Type B pancreatic cell (in vitro differentiated cells): Measurements from ENCODE around the gene CHD6. TPM values are rescaled to one million over a fixed set of nuclear protein-coding genes. Genes with fewer than 3 reads are reported as not detected.
A peak's percentile ranks its signal among the peaks of the same experiment; 100 is the strongest.

Experiments used
- DNase-seq: peaks from one replicate; pipeline ENCODE4 v3.0.0; 2021; ENCODE audit warnings: mixed read lengths; ENCODE audit not compliant: unreplicated experiment; ENCODE audit errors: extremely low spot score
- H3K27ac Mint-ChIP-seq: 2 replicates; pipeline ENCODE4 v1.8.0; 2021; ENCODE audit warnings: mild to moderate bottlenecking, mixed read lengths
- H3K27me3 Mint-ChIP-seq: 2 replicates; pipeline ENCODE4 v1.8.0; 2021; ENCODE audit warnings: mixed read lengths
- H3K36me3 Mint-ChIP-seq: 2 replicates; pipeline ENCODE4 v1.8.0; 2021; ENCODE audit warnings: mixed read lengths
- H3K4me1 Mint-ChIP-seq: one replicate; pipeline ENCODE4 v1.8.0; 2021; ENCODE audit warnings: mixed read lengths; ENCODE audit not compliant: unreplicated experiment
- H3K4me3 Mint-ChIP-seq: 2 replicates; pipeline ENCODE4 v1.8.0; 2021; ENCODE audit warnings: mild to moderate bottlenecking, mixed read lengths
- H3K9me3 Mint-ChIP-seq: 2 replicates; pipeline ENCODE4 v1.8.0; 2021; ENCODE audit warnings: mixed read lengths
- total RNA-seq: library from RNA; stranded (reverse); gene quantifications from 2 replicates; pipeline ENCODE4 v1.2.1, GENCODE V29; 2021; ENCODE audit warnings: low replicate concordance
- TF ChIP-seq, protein P1 (sequence below): fragments of 200-600 bp; sonication (generic); conservative IDR thresholded peaks from 2 replicates; pipeline ENCODE4 v1.5.0; 2021; ENCODE audit warnings: antibody characterized with exemption, mild to moderate bottlenecking

The CHD6 gene
- total RNA-seq, 1 donor from 2014 or later: 72.6 TPM

DNA sequence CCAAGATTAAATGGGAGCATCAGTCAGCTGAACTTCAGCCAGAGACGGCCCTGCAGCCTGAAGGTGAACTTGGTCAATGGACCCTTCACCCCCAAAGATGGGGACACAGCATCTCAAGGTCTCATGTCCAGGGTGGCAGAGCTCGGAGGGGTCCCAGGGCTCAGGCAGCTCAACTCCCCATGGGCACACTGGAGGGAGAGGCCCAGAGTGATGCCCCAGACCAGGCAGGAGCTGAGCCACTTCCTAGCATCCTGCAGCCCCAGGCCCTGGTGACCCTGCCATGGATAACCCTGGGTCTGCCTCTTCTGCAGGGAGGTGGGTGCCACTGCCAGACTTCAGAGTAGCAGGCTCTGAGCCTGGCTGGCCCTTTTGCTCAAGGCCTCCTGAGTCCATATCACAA lies 224.1 kb downstream of the CHD6 start:
- DNase-seq: no peak
- H3K4me3 Mint-ChIP-seq: no peak overlapping the region
- TF ChIP-seq, protein P1, sequence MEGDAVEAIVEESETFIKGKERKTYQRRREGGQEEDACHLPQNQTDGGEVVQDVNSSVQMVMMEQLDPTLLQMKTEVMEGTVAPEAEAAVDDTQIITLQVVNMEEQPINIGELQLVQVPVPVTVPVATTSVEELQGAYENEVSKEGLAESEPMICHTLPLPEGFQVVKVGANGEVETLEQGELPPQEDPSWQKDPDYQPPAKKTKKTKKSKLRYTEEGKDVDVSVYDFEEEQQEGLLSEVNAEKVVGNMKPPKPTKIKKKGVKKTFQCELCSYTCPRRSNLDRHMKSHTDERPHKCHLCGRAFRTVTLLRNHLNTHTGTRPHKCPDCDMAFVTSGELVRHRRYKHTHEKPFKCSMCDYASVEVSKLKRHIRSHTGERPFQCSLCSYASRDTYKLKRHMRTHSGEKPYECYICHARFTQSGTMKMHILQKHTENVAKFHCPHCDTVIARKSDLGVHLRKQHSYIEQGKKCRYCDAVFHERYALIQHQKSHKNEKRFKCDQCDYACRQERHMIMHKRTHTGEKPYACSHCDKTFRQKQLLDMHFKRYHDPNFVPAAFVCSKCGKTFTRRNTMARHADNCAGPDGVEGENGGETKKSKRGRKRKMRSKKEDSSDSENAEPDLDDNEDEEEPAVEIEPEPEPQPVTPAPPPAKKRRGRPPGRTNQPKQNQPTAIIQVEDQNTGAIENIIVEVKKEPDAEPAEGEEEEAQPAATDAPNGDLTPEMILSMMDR: no peak
- no peaks in the 10 kb centered on the region for H3K9me3 Mint-ChIP-seq
- peaks cover 22% of the 10 kb centered on the region for H3K4me1 Mint-ChIP-seq
- H3K27me3 Mint-ChIP-seq: peaks cover 2% of the 10 kb centered on the region
- no peaks in the 10 kb centered on the region for H3K36me3 Mint-ChIP-seq
- no peak overlapping the region for H3K27ac Mint-ChIP-seq

DNA sequence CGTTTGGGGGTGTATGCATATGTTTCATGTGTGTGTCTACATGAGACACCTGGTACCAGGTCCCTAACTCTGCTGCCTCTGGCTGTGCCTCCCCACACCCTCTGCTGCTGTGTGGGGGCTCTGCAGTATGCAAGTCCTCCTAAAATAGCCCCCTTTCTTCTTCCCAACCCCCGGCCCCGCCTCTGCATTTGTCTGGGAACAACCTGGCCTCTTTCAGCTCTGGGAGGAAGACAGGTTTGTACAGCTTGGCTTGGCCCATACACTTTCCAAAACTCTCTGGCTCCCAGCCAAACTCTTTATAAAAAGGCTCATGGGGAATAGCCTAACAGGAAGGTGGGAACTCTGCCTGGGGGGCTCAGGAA lies 224.5 kb downstream of the CHD6 start:
- Mint-ChIP-seq H3K9me3 (no peaks in the 10 kb centered on the region), H3K27ac (no peak overlapping the region), H3K27me3 (peaks cover 2% of the 10 kb centered on the region), H3K4me3 (no peak overlapping the region), H3K4me1 (peaks cover 22% of the 10 kb centered on the region), H3K36me3 (no peaks in the 10 kb centered on the region)
- DNase-seq: no peak
- TF ChIP-seq, protein P1: no peak

DNA sequence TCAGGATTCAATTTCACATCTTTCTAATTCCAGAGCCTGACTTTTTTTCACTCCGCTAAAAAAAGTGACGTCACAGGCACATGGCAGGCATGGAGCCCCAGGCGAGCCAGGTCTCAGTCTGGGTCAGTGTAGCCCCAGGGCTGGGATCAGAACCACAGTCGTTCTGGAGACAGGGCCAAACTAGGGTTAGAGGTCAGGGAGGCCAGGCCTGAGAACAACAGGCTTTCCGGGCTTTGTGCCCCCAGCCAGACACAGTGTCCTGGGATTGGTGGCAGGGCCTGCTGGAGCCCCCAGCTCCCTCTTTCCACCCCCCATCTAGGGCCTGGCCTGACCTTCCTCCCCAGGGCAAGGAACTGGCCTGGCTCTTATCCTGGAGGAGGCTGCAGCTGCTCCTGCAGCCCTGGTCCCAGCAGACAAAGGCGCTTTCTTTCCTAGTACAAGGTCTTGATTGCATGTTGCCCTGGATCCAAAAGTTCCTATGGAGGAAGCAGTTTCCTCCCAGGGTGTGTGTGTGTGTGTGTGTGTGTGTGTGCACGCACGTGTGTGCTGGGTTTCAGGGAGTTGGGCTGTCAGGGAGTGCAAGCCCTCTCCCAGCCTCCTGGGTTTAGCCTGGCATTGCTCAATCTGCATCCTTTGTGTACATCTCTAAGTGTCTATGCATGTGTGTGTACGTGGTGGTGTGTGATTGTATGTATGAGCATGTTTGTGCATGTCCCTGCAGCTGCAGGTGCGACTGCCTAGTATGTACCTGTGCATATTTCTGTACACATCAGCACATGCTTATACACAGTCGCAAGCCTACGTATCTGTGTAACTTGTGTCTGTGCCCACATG lies 225.1 kb downstream of the CHD6 start:
- Mint-ChIP-seq H3K36me3 (no peaks in the 10 kb centered on the region), H3K27ac (no peak overlapping the region), H3K9me3 (no peaks in the 10 kb centered on the region), H3K4me3 (no peak overlapping the region), H3K27me3 (peaks cover 2% of the 10 kb centered on the region), H3K4me1 (peaks cover 25% of the 10 kb centered on the region)
- TF ChIP-seq, protein P1: no peak
- no peak for DNase-seq

DNA sequence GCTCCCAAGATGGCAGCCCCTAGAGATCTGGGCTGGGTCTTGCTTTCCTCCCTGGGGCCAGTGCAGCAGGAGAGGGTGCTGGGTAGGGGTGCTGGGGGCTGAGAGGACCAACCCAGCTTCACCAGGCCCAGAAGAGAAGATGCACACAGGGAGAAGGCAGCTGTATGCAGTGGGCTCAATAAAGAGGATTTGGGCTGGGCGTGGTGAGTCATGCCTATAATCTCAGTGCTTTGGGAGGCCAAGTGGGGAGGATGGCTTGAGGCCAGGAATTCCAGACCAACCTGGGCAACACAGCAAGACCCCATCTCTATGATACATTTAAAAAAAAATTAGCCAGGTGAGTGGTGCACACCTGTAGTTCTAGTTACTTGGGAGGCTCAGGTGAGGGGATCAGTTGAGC lies 225.9 kb downstream of the CHD6 start:
- TF ChIP-seq, protein P1: no peak
- Mint-ChIP-seq H3K27ac (peak overlapping the region; percentile 72), H3K9me3 (no peaks in the 10 kb centered on the region), H3K36me3 (no peaks in the 10 kb centered on the region), H3K4me1 (peaks cover 32% of the 10 kb centered on the region), H3K4me3 (no peak overlapping the region), H3K27me3 (peaks cover 2% of the 10 kb centered on the region)
- DNase-seq: no peak

DNA sequence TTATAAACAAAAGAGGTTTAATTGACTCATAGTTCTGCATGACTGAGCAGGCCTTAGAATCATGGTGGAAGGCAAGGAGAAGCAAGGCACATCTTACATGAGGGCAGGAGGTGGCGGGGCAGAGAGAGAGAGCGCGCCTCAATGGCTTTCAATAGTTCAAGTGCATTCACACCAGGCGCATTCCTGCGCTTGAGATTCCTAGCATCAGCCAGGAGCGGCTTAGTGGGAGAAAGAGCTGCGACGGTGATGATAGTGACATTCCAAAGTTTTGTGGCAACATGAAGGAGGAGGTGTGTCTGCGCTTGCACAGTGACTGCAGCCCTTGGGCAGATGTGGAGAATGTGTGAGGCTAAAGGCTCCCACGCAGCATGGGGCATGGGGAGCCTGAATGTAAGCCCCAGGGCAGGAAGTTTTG lies 226.6 kb downstream of the CHD6 start:
- no peak overlapping the region for H3K4me3 Mint-ChIP-seq

More for the DNA sequence above, 226.6 kb downstream of the CHD6 start:
- TF ChIP-seq, protein P1: no peak
- Mint-ChIP-seq H3K4me1 (peaks cover 36% of the 10 kb centered on the region), H3K9me3 (no peaks in the 10 kb centered on the region), H3K27ac (peak overlapping the region; percentile 72), H3K36me3 (no peaks in the 10 kb centered on the region), H3K27me3 (peaks cover 2% of the 10 kb centered on the region)
- no peak for DNase-seq
